Cardiac atrium fibroblast (primary cell): ENCODE measurements around the gene GPR89A. TPM values are rescaled to one million over a fixed set of nuclear protein-coding genes. Genes with fewer than 3 reads are reported as not detected.

Source experiments
- total RNA-seq: library from RNA; depleted of rRNA; stranded (reverse); fragments of >200 nt; gene quantifications from 2 replicates; pipeline ENCODE4 v1.2.3, GENCODE V29; 2015

GPR89A gene
- total RNA-seq: 8.4 and 16.2 TPM in 2 replicates

GRCh38 chr1:145607833-145608733 lies at the start of gene GPR89A:
Gene GPR89A, plus strand, starts transcription at chr1:145607988. Its CDS starts 146 bp downstream, at chr1:145608134.

DNA sequence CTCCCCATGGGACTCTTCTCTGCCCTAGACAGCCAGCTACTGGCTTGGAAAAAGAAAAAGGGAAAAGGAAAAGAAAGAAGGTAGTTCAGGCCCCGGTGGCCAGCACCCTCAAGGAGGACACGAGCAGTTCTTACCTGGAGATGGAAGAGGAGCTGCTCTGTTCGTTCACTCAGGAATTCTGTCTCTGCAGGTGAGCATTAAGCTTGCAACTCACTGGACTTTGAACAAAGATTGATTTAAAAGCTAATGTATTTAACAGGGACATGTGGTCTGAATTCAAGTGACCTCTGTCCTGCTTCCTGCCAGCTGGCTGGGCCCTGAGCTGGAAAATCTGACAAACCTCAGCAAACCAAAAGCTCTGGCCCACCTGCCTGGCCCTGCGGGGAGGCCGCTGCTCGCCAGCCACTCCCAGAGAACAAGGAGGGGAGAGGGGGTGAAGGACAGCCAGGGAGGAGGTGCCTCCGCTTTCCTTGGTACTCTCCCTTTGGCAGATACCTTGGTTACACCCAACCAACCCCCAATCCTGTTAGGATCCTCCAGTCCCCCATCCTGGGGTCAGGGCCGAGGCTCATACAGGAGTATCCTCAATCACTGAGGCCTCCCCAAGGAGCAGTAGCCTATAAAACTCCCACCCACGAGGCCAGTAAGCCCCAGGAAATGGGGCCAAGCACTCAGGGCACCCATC lies 99.5 kb downstream of the GPR89A start, which contains the start of gene PDZK1:
PDZK1 (minus strand) TSS at position 186 of the 685 bp plus-strand sequence. CDS start 19,347 bp downstream, outside the sequence.

GRCh38 chr1:145719230-145720079 lies 111.7 kb downstream of the GPR89A start, which contains the start of gene CD160:
Gene CD160, plus strand, starts transcription at chr1:145719499. Its CDS starts 8,829 bp downstream, at chr1:145728328.

Other genes starting within 250 kb of the GPR89A start
- gene NBPF20, start 182.4 kb upstream of the GPR89A start, total RNA-seq: 0.97 and 2.0 TPM in 2 replicates
- gene PDZK1, start 99.4 kb downstream of the GPR89A start, total RNA-seq: not detected in 2 replicates
- not detected in 2 replicates for gene CD160, start 111.5 kb downstream of the GPR89A start, total RNA-seq
- 6.5 and 6.9 TPM in 2 replicates for gene RNF115, start 216.1 kb downstream of the GPR89A start, total RNA-seq
- gene POLR3C, start 216.2 kb downstream of the GPR89A start, total RNA-seq: 18.2 and 21.2 TPM in 2 replicates
- 1.3 and 1.6 TPM in 2 replicates for gene NUDT17, start 237.6 kb downstream of the GPR89A start, total RNA-seq